Measurements from ENCODE around the gene HTT.
"Not testable (repeated sequence)": the region's sequence is repeated elsewhere in the genome, so short reads cannot be mapped to it uniquely, and the experiment has no call there.

Gene HTT

DNA sequence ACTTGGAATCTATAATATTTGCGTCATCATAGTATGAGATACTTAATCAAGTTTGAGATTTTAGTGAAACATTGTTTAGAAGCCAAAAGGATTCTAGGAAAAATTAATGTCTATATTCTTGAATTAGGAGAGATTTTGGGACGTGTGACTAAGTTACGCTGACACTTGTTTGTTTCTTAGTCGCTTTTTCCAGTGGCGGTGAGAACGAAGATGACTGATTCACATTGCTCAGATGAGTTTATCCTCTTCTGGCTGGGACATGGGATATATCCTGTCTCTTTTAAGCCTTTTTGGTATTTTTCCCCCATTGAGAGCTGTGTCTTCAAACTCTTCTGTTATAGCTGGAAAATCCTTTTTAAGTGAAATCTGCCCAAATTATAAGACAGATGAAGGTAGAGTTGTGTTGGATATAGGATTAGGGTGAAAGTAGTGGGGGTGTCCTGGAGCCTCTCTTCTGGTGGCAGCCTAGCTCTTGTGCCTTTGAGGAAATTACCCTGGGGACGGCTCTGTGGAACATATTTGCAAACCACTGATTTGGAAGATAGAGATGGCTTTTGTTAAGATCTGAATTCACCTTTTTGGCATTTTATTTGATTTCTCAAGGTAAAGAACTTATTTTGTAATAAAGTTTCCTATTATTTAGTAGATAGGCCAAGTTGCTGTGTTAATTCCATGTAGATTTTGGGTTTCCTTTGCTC lies 49.7 kb downstream of the HTT start:
- no peak for FAIRE-seq

DNA sequence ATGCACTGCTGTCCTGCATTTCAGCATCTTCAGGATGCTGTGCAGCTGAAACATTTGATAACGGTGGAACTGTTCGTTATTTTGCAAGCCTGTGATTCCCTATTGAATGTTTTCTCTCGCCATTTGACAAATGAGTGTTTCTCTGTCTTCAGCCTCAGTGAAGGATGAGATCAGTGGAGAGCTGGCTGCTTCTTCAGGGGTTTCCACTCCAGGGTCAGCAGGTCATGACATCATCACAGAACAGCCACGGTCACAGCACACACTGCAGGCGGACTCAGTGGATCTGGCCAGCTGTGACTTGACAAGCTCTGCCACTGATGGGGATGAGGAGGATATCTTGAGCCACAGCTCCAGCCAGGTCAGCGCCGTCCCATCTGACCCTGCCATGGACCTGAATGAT lies 52.6 kb downstream of the HTT start:
- no peak for FAIRE-seq

DNA sequence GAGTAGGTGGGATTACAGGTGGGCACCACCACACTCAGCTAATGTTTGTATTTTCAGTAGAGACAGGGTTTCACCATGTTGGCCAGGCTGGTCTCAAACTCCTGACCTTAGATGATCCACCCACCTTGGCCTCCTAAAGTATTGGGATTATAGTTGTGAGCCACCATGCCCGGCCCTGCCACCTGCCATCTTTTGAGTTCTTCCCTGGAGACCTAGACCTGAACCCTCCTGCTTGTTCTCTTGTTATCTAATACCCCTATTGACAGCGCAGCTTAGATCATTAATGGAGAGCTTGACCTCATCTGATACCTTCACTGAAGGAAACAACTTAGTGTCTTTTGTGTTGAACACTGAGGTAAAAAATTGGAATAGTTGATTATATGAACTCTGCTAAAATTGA lies 53.6 kb downstream of the HTT start:
- no peak for FAIRE-seq

DNA sequence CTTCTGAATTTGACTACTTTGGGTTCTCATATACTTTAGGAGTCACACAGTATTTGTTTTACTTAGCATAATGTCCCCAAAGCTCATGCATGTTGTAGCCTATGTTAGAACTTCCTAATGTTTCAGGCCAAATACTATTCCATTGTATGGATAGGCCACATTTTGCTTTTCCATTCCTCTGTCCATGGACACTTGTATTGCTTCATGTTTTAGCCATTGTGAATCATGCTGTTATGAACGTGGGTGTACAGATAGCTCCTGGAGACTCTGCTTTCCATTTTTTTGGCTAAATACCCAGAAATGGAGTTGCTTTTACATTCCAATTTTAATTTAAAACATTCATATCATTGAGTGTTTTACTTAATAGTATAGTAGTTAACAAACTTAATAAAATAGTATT lies 54.5 kb downstream of the HTT start:
- no peak for FAIRE-seq

DNA sequence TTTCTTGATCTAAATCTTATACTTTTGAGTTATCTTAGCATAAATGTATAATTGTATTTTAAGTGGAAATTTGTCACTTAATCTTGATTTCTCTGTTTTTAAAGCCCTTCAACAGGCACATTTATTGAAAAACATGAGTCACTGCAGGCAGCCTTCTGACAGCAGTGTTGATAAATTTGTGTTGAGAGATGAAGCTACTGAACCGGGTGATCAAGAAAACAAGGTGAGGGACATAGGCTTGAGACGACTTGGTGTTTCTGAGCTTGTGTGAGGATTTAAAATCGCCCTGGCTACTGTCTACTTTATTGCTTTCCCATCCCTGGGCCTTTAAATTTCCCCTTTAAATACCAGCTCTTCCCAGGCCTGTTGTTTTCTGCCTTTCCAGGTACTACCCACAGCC lies 55.7 kb downstream of the HTT start:
- FAIRE-seq, result no peak

DNA sequence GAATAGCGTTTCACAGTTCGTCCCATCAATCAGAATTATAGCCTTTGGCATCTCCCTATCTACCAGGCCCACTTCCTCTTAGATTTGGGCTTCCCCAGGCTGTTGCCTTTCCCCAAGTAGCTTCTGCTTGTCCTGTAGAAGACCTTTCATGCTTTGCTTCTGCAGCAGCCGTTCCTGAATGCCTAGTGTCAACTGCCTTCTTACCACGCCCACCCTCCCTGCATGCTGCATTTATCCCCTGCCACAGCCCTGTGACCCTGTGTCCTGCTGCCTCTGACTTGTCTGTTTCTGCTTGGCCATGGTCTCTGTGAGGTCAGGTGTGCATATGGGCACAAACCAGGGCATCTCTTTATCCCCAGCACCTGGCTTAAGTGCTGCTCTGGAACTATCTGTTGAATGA lies 56.3 kb downstream of the HTT start:
- no peak for FAIRE-seq

DNA sequence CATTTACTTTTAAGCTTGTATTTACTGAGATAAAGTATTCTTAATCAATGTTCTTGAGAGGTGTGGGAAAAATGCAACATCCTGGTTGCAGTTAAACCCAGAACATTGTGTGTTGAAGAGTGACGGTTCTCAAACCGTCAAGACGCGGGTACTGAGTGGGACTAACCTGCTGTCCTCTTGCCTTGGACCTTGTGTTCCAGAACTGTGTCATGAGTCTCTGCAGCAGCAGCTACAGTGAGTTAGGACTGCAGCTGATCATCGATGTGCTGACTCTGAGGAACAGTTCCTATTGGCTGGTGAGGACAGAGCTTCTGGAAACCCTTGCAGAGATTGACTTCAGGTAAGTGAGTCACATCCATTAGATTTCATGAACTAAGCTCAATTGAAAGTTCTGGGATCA lies 59.7 kb downstream of the HTT start:
- FAIRE-seq, result no peak

DNA sequence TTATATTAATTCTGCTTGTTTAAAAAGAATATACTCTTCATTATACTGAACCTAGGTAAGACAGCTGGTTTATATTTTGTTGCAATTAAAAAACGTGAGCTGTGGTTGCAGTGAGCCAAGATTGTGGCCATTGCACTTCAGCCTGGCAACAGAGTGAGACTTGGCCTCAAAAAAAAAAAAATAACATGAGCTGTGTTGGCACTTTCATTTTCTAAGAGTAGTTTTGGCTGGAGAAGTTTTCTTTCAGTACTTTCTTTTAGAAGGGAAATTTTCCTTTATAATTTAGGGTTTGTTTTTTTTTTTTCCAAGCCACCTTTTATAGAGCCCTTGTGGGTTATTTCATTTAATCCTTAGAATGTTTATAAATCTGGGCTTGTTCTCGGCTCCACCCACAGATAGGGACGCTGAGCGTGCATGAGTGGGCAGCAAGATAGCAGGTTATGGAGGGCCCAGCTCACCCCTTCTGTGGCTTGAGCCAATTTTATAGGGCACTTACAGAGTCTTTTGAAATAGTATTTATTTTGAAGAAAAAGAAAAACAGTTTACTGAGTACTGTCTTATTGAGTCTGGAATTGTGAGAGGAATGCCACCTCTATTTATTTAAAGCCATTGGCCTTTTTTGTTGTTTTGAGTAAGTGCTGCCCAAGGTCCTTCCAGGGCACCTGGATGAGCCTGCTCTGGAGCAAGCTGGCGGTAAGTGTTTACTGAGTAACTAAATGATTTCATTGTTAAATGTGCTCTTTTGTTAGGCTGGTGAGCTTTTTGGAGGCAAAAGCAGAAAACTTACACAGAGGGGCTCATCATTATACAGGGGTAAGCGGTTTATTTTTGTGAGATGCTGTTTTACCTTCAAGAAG lies 60.9 kb downstream of the HTT start:
- FAIRE-seq, result no peak

DNA sequence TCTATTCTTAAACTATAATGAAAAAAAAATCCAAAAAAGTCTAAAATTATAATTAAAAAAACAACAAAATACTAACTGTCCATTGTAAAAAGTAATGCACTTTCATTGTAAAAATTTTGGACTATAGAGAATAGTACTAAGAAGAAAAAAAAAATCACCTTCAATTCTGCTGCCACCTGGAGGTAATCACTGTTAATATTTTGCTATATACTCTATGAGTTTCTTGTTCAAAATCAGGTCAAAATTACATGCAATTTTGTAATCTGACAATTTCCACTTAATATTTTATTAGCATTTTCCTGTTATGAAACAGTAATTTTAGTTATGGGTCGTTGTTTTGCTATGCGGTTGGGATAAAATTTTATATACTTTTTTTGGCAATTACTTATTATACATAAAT lies 62.0 kb downstream of the HTT start:
- peak; percentile 91 for FAIRE-seq

DNA sequence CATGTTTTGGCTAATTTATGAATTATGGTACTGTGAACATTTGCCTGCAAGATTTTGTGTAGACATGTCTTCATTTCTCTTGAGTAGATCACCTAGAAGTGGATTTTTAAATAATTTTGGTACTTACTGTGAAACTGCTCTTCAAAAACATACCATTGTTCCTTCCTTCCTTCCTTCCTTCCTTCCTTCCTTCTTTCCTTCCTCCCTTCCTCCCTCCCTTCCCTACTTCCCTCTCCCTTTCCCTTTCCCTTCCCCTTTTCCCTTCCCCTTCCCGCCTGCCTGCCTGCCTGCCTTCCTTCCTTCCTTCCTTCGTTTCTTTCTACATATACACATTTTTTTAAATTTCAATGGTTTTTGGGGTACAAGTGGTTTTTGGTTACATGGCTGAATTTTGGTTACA lies 63.4 kb downstream of the HTT start:
- no peak for FAIRE-seq

DNA sequence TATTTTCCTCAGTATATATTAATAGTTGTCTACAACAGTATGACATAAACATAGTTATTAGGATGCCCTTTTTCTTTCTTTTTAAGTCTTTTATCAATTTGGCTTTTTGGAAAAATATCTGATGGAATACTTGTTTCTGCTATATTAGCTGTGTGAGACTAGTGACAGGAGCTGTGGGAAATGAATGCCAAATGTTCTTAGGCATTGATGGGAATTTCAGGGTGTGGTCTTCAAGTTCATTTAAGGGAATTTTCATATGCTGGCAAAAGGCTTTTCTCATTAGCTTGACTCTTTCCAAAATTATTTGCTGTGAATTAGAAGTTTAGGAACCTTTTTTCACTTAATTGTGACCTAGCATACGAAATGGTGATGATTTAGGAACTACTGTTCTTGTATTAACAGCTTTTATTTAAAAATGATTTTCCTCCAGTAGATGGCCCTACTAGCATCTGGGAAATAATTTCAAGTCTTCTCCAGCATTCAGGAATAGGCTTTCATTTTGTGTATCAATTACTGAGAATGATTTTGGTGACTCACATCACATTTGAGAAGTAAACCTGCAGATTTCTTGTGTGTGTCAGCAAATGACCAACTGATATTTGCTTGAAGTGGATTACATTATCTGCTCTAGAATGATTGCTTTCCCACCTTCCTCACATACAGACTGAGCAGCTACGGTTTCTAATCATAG lies 70.9 kb downstream of the HTT start:
- no peak for FAIRE-seq

DNA sequence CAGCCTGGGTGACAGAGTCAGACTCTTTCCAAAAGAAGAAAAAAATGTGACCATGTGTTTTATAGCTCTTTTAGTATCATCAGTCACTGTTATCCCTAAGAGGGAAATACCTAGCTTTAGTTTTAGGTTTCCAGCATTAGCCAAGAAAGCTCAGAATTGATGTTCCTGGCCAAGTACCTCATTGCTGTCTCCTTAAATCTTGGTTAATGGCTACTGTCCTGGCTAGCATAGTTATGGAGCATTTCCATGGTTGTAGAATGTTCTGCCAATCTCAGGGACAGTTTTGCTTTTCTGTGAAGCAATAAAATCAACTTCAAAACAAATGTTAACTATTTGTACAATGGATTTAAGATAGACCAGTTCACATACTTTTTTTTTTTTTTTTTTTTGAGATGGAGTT lies 74.4 kb downstream of the HTT start:
- no peak for FAIRE-seq

DNA sequence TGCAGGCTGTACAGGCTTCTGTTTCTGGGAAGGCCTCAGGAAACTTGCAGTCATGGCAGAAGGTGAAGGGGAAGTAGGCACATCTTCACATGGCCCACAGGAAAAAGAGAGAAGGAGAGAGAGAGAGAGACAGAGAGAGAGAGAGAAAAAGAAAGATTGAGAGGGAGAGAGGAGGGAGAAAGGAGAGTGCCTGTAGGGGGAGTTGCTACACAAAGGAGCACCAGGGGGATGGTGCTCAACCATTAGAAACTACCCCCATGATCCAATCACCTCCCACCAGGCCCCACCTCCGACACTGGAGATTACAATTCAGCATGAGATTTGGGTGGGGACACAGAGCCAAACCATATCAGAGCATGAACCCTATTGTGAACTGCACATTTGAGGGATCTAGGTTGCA lies 76.8 kb downstream of the HTT start:
- FAIRE-seq, result not testable (repeated sequence)

DNA sequence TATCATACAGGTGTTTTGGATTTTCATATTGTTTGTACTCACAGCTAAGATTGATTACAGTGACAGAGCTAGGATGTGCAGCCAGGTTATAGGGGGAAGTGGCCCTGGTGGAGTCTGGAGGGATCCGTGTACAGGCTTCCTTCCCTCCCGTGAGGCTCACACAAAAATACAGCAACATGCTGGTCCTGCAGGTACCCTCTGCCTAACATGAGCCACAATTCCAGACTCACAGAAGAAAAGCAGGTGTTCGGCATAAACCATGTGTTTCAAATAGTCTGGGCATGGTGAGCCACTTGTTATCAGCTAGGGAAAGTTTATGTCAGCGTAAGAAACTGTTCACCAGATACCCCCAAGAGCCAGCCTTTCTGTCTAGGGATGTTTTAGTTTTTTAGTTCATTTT lies 82.9 kb downstream of the HTT start:
- no peak for FAIRE-seq

DNA sequence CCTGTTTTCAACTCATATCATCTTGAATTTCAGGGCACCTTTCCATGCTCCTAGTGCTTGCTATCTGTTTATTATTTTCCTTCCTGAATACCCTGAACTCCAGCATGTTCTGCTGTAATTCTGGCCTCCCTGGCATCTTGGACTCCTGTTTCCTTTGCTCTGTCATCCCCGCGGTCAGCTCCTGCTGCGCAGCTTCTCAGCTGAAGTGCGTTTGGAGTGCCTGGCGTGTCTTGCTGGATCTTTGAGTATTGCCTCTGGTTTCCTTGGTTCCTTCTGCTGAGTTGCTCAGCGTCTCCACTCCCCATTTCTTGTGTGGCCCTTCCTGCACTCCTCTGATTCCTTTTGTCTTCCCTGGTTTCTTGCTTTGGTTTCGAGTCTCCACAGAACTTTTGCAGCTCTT lies 84.4 kb downstream of the HTT start:
- no peak for FAIRE-seq

DNA sequence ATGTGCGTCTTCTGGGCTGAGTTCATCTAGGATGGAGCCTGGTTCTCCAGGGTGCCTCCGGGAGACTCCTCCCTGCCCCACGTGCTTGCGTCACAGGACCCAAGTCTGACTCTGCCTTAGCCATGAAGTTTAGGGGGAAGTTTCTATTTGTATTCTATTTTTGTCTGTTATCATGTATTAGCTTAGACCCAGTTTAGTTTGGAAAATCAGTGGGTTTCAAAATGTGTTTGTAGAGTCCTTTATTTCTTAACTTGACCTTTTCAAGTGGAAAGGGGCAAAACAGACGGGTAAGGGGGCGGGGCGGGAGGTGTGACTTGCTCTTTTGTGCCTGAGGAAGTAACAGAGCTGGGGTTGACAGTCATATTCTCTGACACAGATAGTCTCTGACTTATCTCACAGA lies 86.0 kb downstream of the HTT start:
- no peak for FAIRE-seq

DNA sequence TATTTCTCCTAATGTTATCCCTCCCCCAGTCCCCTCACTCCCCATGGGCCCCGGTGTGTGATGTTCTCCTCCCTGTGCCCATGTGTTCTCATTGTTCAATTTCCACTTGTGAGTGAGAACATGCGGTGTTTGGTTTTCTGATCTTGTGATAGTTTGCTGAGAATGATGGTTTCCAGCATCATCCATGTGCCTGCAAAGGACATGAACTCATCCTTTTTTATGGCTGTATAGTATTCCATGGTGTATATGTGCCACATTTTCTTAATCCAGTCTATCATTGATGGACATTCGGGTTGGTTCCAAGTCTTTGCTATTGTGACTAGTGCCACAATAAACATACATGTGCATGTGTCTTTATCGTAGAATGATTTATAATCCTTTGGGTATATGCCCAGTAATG lies 86.6 kb downstream of the HTT start:
- not testable (repeated sequence) for FAIRE-seq

DNA sequence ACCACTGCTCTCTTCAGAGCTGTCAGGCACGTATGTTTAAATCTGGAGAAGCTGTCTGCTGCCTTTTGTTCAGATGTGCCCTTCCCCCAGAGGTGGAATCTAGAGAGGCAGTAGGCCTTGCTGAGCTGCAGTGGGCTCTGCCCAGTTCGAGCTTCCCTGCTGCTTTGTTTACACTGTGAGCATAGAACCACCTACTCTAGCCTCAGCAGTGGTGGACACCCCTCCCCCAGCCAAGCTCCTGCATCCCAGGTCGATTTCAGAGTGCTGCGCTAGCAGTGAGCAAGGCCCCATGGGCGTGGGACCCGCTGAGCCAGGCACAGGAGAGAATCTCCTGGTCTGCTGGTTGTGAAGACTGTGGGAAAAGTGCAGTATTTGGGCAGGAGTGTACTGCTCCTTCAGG lies 92.0 kb downstream of the HTT start:
- FAIRE-seq, result not testable (repeated sequence)

DNA sequence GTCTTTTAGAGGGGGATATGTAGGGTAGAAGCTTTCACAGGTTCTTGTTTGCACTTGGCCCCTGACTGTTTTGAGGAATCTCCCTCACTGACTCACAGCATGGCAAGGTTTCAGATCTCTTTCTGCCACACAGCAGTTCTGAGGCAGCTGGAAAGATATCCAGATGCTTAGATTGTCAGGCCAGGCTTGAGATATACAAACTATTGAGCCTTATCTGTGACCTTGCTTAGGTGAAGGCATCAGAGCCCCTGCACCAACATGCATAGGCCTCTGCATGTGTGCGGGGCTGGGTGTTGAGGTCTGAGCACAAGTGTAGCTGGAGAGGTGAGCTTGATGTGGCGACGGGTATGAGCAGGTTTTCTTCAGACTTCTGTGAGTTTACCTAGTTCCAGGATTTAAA lies 93.5 kb downstream of the HTT start:
- no peak for FAIRE-seq

DNA sequence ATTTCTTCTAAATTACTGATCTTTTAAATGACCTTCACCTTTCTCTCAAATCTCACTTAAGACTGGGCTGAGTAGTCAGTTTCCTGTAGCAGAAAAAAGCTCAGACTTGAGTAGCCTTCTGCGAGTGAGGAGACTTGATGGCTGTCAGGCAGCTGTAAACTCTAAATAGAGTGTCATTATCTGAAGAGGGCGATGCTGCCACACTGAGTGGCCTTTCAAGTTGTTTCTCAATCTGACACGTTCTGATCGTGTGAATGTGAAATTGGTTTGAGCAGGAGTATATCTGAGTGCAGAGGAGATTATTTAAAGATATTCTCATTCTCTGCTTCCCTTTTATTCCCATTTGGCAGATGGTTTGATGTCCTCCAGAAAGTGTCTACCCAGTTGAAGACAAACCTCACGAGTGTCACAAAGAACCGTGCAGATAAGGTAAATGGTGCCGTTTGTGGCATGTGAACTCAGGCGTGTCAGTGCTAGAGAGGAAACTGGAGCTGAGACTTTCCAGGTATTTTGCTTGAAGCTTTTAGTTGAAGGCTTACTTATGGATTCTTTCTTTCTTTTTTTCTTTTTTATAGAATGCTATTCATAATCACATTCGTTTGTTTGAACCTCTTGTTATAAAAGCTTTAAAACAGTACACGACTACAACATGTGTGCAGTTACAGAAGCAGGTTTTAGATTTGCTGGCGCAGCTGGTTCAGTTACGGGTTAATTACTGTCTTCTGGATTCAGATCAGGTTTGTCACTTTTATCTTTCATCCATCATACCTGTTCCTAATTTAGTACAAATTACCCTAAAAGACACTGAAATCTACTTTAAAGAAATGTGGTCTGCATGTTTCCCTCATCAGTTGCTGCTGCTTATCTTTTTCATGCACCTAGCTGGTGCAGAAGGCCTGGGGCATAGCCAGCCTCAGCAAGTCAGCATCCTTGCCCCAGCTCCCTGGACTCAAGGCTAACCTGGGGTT lies 100.2 kb downstream of the HTT start:
- FAIRE-seq, result no peak

DNA sequence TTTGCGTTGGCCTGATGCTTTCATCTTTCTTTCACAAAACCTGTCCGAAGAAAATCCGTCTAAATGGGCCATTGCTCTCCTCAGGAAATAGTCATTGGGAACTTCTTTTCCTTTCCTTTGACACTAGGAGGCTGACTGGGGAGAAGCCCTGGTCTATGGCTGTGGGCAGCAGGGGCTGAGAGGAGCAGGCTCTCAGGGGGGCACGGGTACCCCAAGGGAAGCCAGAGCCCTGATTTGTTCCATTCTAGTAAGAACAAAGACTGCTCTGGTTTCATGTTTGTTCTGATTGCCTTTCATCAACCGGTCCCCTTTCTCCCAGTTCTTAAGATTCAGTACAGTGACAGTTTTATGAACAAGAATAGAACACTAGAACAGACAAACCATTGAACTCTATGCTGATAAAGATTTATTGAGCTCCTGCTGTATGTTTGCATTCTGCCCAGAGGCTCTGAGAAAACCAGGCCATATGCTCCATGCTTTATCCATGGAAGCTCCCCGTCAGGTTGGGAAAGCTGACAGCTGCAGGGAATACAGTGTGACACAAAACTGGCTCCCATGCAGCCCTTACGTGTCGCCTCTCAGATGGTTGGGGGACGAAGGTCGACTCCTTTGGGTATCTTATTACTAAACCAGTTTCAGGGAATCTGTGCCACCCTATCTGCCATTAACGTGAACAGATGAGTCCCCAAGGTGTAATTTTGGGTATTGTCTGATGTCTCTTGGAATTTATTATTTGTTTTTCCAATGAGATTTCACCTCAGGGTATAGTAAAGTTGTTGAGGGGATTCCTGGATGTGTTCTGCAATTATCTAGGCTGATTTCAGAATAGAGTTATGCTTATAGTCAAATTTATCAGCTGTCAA lies 102.1 kb downstream of the HTT start:
- no peak for FAIRE-seq

DNA sequence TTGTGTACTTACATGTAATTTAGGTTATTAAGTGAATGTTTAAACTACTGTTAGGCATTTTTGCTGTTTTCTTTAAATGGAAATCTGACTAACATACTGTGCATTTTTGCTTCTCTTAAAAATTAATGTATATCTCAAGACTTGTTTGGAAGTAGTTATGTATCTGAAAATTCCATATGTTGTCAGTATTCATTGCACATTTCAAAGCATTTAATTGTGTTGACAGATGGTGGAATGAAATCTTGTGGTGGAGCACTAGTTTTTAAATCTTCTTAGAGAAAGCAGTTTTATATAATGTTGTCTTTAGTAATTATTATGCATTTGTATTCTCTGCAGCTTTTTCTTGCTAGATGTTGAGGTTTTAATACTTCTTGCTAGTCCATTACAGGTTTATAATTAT lies 102.9 kb downstream of the HTT start:
- FAIRE-seq, result no peak

Measured in endometrium (tissue), 2 donors.